Measurements from ENCODE around the gene SP1. TPM values are rescaled to one million over a fixed set of nuclear protein-coding genes. Genes with fewer than 3 reads are reported as not detected.

Gene SP1
- total and polyA plus RNA-seq, 9 of the 15 experiments (the other 6 are each of a cell fraction or from before 2014, with no cell fraction given) = 8.0 to 65.5 (median 41.6) TPM

DNA sequence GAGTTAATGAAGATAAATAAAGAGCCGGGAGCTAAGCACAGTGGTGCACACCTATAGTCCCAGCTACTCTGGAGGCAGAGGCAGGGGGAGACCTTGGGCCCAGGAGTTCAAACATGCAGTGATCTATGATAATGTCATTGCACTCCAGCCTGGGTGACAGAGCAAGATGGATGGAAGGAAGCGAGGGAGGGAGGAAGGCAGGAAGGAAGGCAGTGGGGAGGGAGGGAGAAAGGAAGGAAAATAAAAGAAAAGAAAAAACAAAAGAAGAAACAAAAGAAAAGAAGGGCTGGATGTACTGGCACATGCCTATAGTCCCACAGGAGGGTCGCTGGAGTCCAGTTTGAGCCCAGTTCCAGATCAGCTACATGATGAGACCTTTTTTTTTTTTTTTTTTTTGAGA, 24.9 kb upstream of the SP1 start (continued):
- TF ChIP-seq BHLHE40 (IDR thresholded peaks at IDR 0.05; ENCODE audit: low read length) (peak; percentile 36; the same call in 1 of the 2 replicates), HDAC1 (IDR thresholded peaks at IDR 0.05) (peak in 1 of 2 experiments; percentile 84; a peak in 2 of 4 replicates), DPF2 (IDR thresholded peaks at IDR 0.05) (peak; percentile 90), TOE1 (IDR thresholded peaks at IDR 0.05; ENCODE audit: borderline replicate concordance) (0 out of 2 replicates have a peak, but pooled peaks have one; percentile 35), TOE1 (CRISPR knock-in tag; IDR thresholded peaks at IDR 0.05; ENCODE audit: borderline replicate concordance, low read depth) (no peak), NFRKB (IDR thresholded peaks at IDR 0.05; ENCODE audit: low read depth) (peak; percentile 87), ESRRB (CRISPR knock-in tag; IDR thresholded peaks at IDR 0.05; ENCODE audit: borderline replicate concordance) (no peak), TRIM24 (IDR thresholded peaks at IDR 0.05) (peak in 1 of 2 experiments; percentile 12; a peak in 1 of 4 replicates), SPI1 (IDR thresholded peaks at IDR 0.05; ENCODE audit: borderline replicate concordance, low read depth, low read length) (peak; percentile 31; the same call in 1 of the 2 replicates), TAL1 (IDR thresholded peaks at IDR 0.05) (peak; percentile 27; the same call in 1 of the 2 replicates), SIX5 (IDR thresholded peaks at IDR 0.05; ENCODE audit: borderline replicate concordance in 1 of 2, insufficient read depth in 1 of 2, low read depth in 1 of 2, low read length in 2 of 2) (no peak), NFIC (IDR thresholded peaks at IDR 0.05) (peak; percentile 21; the same call in 1 of the 2 replicates), NCOA1 (IDR thresholded peaks at IDR 0.05; ENCODE audit: low read depth) (0 out of 2 replicates have a peak, but pooled peaks have one; percentile 32)
- TF ChIP-seq, protein P1, sequence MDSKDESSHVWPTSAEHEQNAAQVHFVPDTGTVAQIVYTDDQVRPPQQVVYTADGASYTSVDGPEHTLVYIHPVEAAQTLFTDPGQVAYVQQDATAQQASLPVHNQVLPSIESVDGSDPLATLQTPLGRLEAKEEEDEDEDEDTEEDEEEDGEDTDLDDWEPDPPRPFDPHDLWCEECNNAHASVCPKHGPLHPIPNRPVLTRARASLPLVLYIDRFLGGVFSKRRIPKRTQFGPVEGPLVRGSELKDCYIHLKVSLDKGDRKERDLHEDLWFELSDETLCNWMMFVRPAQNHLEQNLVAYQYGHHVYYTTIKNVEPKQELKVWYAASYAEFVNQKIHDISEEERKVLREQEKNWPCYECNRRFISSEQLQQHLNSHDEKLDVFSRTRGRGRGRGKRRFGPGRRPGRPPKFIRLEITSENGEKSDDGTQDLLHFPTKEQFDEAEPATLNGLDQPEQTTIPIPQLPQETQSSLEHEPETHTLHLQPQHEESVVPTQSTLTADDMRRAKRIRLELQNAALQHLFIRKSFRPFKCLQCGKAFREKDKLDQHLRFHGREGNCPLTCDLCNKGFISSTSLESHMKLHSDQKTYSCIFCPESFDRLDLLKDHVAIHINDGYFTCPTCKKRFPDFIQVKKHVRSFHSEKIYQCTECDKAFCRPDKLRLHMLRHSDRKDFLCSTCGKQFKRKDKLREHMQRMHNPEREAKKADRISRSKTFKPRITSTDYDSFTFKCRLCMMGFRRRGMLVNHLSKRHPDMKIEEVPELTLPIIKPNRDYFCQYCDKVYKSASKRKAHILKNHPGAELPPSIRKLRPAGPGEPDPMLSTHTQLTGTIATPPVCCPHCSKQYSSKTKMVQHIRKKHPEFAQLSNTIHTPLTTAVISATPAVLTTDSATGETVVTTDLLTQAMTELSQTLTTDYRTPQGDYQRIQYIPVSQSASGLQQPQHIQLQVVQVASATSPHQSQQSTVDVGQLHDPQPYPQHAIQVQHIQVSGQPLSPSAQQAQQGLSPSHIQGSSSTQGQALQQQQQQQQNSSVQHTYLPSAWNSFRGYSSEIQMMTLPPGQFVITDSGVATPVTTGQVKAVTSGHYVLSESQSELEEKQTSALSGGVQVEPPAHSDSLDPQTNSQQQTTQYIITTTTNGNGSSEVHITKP (IDR thresholded peaks at IDR 0.05; ENCODE audit: partially characterized antibody) = peak; percentile 39
- TF ChIP-seq, protein P2, sequence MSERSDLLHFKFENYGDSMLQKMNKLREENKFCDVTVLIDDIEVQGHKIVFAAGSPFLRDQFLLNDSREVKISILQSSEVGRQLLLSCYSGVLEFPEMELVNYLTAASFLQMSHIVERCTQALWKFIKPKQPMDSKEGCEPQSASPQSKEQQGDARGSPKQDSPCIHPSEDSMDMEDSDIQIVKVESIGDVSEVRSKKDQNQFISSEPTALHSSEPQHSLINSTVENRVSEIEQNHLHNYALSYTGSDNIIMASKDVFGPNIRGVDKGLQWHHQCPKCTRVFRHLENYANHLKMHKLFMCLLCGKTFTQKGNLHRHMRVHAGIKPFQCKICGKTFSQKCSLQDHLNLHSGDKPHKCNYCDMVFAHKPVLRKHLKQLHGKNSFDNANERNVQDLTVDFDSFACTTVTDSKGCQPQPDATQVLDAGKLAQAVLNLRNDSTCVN (CRISPR knock-in tag; IDR thresholded peaks at IDR 0.05) = 0 out of 2 replicates have a peak, but pooled peaks have one; percentile 49
- TF ChIP-seq, protein P3, sequence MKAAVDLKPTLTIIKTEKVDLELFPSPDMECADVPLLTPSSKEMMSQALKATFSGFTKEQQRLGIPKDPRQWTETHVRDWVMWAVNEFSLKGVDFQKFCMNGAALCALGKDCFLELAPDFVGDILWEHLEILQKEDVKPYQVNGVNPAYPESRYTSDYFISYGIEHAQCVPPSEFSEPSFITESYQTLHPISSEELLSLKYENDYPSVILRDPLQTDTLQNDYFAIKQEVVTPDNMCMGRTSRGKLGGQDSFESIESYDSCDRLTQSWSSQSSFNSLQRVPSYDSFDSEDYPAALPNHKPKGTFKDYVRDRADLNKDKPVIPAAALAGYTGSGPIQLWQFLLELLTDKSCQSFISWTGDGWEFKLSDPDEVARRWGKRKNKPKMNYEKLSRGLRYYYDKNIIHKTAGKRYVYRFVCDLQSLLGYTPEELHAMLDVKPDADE (conservative IDR thresholded peaks at IDR 0.05; ENCODE audit: control insufficient read depth, low read depth, low read length) = no peak
